ENCODE data around the gene KRT13. TPM values are rescaled to one million over a fixed set of nuclear protein-coding genes. Genes with fewer than 3 reads are reported as not detected.

KRT13 gene
- polyA plus RNA-seq, 1 donor (not counting 4 experiments of a cell fraction or from before 2014, with no cell fraction given), result 24.0 TPM

DNA sequence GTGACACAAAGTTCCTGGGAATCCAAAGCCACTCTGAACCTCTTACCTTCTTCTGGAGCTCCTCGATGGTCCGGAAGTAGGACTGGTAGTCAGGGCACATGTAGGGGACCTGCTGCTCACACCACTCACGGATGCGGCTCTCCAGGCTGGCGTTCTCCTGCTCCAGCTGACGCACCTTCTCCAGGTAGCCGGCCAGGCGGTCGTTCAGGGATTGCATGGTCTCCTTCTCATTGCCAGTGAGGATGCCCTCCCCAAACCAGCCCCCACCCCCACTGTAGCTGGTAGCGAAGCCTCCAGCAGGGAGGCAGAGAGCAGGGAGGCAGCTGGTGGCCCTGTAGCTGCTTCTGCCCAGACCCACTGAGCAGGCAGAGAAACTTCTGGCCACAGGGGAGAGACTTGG, 24.8 kb downstream of the KRT13 start:
- Histone ChIP-seq H3K36me3 (ENCODE audit: control insufficient read depth in 2 of 2, extremely low read depth in 1 of 2, insufficient read depth in 2 of 2, low read length in 2 of 2) (no peaks in the 10 kb centered on the region), H3K27ac (ENCODE audit: control insufficient read depth, insufficient read depth, low read length) (no peak overlapping the region), H3K27me3 (ENCODE audit: control insufficient read depth, extremely low read depth, insufficient read depth, low read length) (no peaks in the 10 kb centered on the region), H3K79me2 (ENCODE audit: control insufficient read depth, insufficient read depth, low read length) (no peaks in the 10 kb centered on the region), H3K4me2 (ENCODE audit: control insufficient read depth, extremely low read depth, insufficient read depth, low read depth, low read length) (no peak overlapping the region), H3K9ac (ENCODE audit: control insufficient read depth, extremely low read depth, insufficient read depth, low read length) (no peak overlapping the region), H3K4me1 (ENCODE audit: control insufficient read depth, extremely low read depth, insufficient read depth, low read length) (no peaks in the 10 kb centered on the region), H3K9me1 (ENCODE audit: control insufficient read depth, extremely low read depth, insufficient read depth, low read length) (no peaks in the 10 kb centered on the region), H4K20me1 (ENCODE audit: control insufficient read depth, extremely low read depth, insufficient read depth, low read length) (no peaks in the 10 kb centered on the region), H3K9me3 (ENCODE audit: control insufficient read depth, low read depth, low read length) (no peaks in the 10 kb centered on the region), H2AFZ (ENCODE audit: control insufficient read depth, low read length) (no peak overlapping the region), H3K4me3 (ENCODE audit: control insufficient read depth in 2 of 3, extremely low read depth in 1 of 3, insufficient read depth in 2 of 3, low read depth in 1 of 3, low read length in 3 of 3) (no peak overlapping the region)
- dilution Hi-C loops (cut with MboI; ENCODE audit: extremely low pct_ligation_motif_present, low sequenced_read_pairs), result no loop called here
- TF ChIP-seq, protein P1, sequence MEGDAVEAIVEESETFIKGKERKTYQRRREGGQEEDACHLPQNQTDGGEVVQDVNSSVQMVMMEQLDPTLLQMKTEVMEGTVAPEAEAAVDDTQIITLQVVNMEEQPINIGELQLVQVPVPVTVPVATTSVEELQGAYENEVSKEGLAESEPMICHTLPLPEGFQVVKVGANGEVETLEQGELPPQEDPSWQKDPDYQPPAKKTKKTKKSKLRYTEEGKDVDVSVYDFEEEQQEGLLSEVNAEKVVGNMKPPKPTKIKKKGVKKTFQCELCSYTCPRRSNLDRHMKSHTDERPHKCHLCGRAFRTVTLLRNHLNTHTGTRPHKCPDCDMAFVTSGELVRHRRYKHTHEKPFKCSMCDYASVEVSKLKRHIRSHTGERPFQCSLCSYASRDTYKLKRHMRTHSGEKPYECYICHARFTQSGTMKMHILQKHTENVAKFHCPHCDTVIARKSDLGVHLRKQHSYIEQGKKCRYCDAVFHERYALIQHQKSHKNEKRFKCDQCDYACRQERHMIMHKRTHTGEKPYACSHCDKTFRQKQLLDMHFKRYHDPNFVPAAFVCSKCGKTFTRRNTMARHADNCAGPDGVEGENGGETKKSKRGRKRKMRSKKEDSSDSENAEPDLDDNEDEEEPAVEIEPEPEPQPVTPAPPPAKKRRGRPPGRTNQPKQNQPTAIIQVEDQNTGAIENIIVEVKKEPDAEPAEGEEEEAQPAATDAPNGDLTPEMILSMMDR (optimal IDR thresholded peaks at IDR 0.05 in 1 of 3, IDR thresholded peaks at IDR 0.05 in 1 of 3, conservative IDR thresholded peaks at IDR 0.05 in 1 of 3; ENCODE audit: extremely low read depth in 1 of 3, insufficient read depth in 2 of 3, low read length in 3 of 3), result no peak
- no peak for TF ChIP-seq EZH2 (IDR thresholded peaks at IDR 0.05; ENCODE audit: low read length)
- DNase-seq (ENCODE audit: low read depth, low spot score) (no peak), FAIRE-seq (no peak)

- Histone ChIP-seq H3K9me1 (ENCODE audit: control insufficient read depth, extremely low read depth, insufficient read depth, low read length) (no peaks in the 10 kb centered on the region), H3K4me3 (ENCODE audit: control insufficient read depth in 2 of 3, extremely low read depth in 1 of 3, insufficient read depth in 2 of 3, low read depth in 1 of 3, low read length in 3 of 3) (no peak overlapping the region), H4K20me1 (ENCODE audit: control insufficient read depth, extremely low read depth, insufficient read depth, low read length) (no peaks in the 10 kb centered on the region), H3K27ac (ENCODE audit: control insufficient read depth, insufficient read depth, low read length) (no peak overlapping the region), H3K4me1 (ENCODE audit: control insufficient read depth, extremely low read depth, insufficient read depth, low read length) (no peaks in the 10 kb centered on the region), H3K9ac (ENCODE audit: control insufficient read depth, extremely low read depth, insufficient read depth, low read length) (no peak overlapping the region), H3K9me3 (ENCODE audit: control insufficient read depth, low read depth, low read length) (no peaks in the 10 kb centered on the region), H2AFZ (ENCODE audit: control insufficient read depth, low read length) (no peak overlapping the region), H3K36me3 (ENCODE audit: control insufficient read depth in 2 of 2, extremely low read depth in 1 of 2, insufficient read depth in 2 of 2, low read length in 2 of 2) (no peaks in the 10 kb centered on the region), H3K27me3 (ENCODE audit: control insufficient read depth, extremely low read depth, insufficient read depth, low read length) (no peaks in the 10 kb centered on the region), H3K4me2 (ENCODE audit: control insufficient read depth, extremely low read depth, insufficient read depth, low read depth, low read length) (no peak overlapping the region), H3K79me2 (ENCODE audit: control insufficient read depth, insufficient read depth, low read length) (no peaks in the 10 kb centered on the region)
- no peak for TF ChIP-seq EZH2 (IDR thresholded peaks at IDR 0.05; ENCODE audit: low read length)
- TF ChIP-seq, protein P1 (optimal IDR thresholded peaks at IDR 0.05 in 1 of 3, IDR thresholded peaks at IDR 0.05 in 1 of 3, conservative IDR thresholded peaks at IDR 0.05 in 1 of 3; ENCODE audit: extremely low read depth in 1 of 3, insufficient read depth in 2 of 3, low read length in 3 of 3), result no peak
- dilution Hi-C loops (cut with MboI; ENCODE audit: extremely low pct_ligation_motif_present, low sequenced_read_pairs), result no loop called here
- FAIRE-seq (no peak), DNase-seq (ENCODE audit: low read depth, low spot score) (no peak)
Measured at GRCh38 chr17:41480136-41480535, 25.3 kb downstream of the KRT13 start.
